ENCODE results near the gene TXNRD1. TPM values are rescaled to one million over a fixed set of nuclear protein-coding genes. Genes with fewer than 3 reads are reported as not detected.

TXNRD1 gene
- total and polyA plus RNA-seq, 2 of the 8 experiments (the other 6 are each of a cell fraction or from before 2014, with no cell fraction given), result 56.8 to 127 TPM

DNA sequence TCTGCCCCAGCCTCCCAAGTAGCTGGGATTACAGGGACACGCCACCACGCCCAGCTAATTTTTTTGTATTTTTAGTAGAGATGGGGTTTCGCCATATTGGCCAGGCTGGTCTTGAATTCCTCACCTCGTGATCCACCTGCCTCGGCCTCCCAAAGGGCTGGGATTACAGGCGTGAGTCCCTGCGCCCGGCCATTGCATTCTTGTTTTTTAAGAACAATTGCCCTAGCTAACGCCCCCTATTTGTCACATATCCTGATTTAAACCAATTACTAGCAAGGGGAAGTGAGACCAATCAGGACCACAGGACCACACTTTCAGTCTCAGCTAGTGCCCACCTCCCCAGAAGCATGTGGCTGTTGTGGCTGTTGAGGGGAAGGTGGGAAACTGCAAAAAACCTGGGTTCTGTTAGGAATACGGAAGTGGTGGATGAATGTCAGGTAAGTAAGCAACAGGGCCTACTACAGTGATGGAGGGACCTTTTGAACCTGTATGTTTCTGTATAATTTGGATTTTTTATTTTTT is 39.8 kb upstream of the TXNRD1 start:
- FAIRE-seq (no peak), DNase-seq (ENCODE audit: low read depth in 1 of 2, low spot score in 2 of 2) (peak in 1 of 2 experiments; percentile 28)
- 0 out of 7 replicates have a peak, but pooled peaks cover 0 to 2% (median 0%) of the 10 kb centered on the region in 4 experiments for H3K27me3 ChIP-seq (replicated peaks in 1 of 4; ENCODE audit: control insufficient read depth in 3 of 4, extremely low read depth in 1 of 4, insufficient read depth in 3 of 4, low read length in 3 of 4)
- 87% methylated on average over 10 of the region's 10 CpGs; no CpG with 5 or more reads in 1 of the 2 experiments for WGBS, 2 experiments (ENCODE audit: extremely low coverage in 1 of 2, insufficient coverage in 1 of 2, insufficient read length in 1 of 2, insufficient replicate concordance in 2 of 2, low coverage in 1 of 2, low lambda C conversion rate in 2 of 2, missing lambda C conversion rate in 1 of 2)
- no peak overlapping the region for H2AK5ac ChIP-seq (ENCODE audit: low read depth, low read length)
- H3K23ac ChIP-seq (ENCODE audit: insufficient read length), result no peak overlapping the region
- H3K4me2 ChIP-seq (ENCODE audit: insufficient read depth in 1 of 2, low read depth in 2 of 2, low read length in 2 of 2), result no peak overlapping the region
- H2BK20ac ChIP-seq (ENCODE audit: low read length), result no peak overlapping the region
- no peak overlapping the region for H2BK5ac ChIP-seq (ENCODE audit: low read depth, low read length)
- no peaks in the 10 kb centered on the region for H3K79me1 ChIP-seq (ENCODE audit: low read depth, low read length)
- TF ChIP-seq, protein P1, sequence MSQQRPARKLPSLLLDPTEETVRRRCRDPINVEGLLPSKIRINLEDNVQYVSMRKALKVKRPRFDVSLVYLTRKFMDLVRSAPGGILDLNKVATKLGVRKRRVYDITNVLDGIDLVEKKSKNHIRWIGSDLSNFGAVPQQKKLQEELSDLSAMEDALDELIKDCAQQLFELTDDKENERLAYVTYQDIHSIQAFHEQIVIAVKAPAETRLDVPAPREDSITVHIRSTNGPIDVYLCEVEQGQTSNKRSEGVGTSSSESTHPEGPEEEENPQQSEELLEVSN (IDR thresholded peaks at IDR 0.05), result peak; percentile 82
- no peak for TF ChIP-seq TAF1 (IDR thresholded peaks at IDR 0.05; ENCODE audit: low read depth, low read length)
- TF ChIP-seq, protein P2, sequence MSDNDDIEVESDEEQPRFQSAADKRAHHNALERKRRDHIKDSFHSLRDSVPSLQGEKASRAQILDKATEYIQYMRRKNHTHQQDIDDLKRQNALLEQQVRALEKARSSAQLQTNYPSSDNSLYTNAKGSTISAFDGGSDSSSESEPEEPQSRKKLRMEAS (IDR thresholded peaks at IDR 0.05), result peak; percentile 84
- H2AFZ ChIP-seq (ENCODE audit: low read length), result no peak overlapping the region
- no peaks in the 10 kb centered on the region for H4K20me1 ChIP-seq (replicated peaks in 1 of 2; ENCODE audit: control insufficient read depth in 1 of 2, insufficient read depth in 2 of 2, low read length in 2 of 2)
- H3K9me3 ChIP-seq (ENCODE audit: insufficient read depth in 2 of 2, low read depth in 1 of 2, low read length in 1 of 2), result no peaks in the 10 kb centered on the region
- H4K8ac ChIP-seq (ENCODE audit: extremely low read depth, insufficient read depth, low read length), result no peak overlapping the region
- H3K79me2 ChIP-seq (ENCODE audit: control insufficient read depth in 1 of 2, insufficient read depth in 2 of 2, low read length in 2 of 2), result no peaks in the 10 kb centered on the region
- no peak overlapping the region for H3K27ac ChIP-seq (ENCODE audit: low read depth, low read length)
- H3K4me1 ChIP-seq (replicated peaks in 1 of 4; ENCODE audit: control insufficient read depth in 3 of 4, insufficient read depth in 4 of 4, low read length in 3 of 4), result no peaks in the 10 kb centered on the region
- H3K56ac ChIP-seq (replicated peaks; ENCODE audit: insufficient read length, low read depth, low read length), result no peak overlapping the region
- H3K23me2 ChIP-seq (ENCODE audit: low read depth, low read length), result no peaks in the 10 kb centered on the region
- no peak overlapping the region for H2BK120ac ChIP-seq (replicated peaks; ENCODE audit: low read depth, low read length)
- no peak overlapping the region for H3K14ac ChIP-seq (ENCODE audit: insufficient read length)
- H3K4me3 ChIP-seq (ENCODE audit: extremely low read depth in 1 of 4, insufficient read depth in 2 of 4, low read depth in 3 of 4, low read length in 4 of 4), result no peak overlapping the region
- H2BK15ac ChIP-seq (ENCODE audit: low read length), result no peak overlapping the region
- H4K91ac ChIP-seq (replicated peaks; ENCODE audit: insufficient read length, low read length), result no peak overlapping the region
- no peak overlapping the region for H3K18ac ChIP-seq (ENCODE audit: extremely low read depth, low read length)
- no peak overlapping the region for H3K9ac ChIP-seq (replicated peaks in 1 of 4; ENCODE audit: extremely low read depth in 1 of 4, low read depth in 3 of 4, low read length in 3 of 4)
- no peak overlapping the region for H3K4ac ChIP-seq (replicated peaks; ENCODE audit: insufficient read length, low read depth, low read length)
- no peaks in the 10 kb centered on the region for H3K36me3 ChIP-seq (ENCODE audit: control insufficient read depth in 2 of 4, insufficient read depth in 4 of 4, low read length in 3 of 4)
- ChIA-PET CTCF (ENCODE audit: partially characterized antibody) (interaction anchor here (0.7 to 1.1 kb wide), 3 partner anchors 27 to 206 kb away, joined by 3 read pairs; no protein-coding TSS in a partner anchor), POLR2A (ENCODE audit: partially characterized antibody) (no interaction called here)
- H4K5ac ChIP-seq (ENCODE audit: insufficient read length, low read depth, low read length), result no peak overlapping the region
- no peak overlapping the region for H2BK12ac ChIP-seq (ENCODE audit: low read depth, low read length)

All from H1 (cell line).